ENCODE data around the gene PIN4. TPM values are rescaled to one million over a fixed set of nuclear protein-coding genes. Genes with fewer than 3 reads are reported as not detected.

PIN4 gene
- total RNA-seq, 1 donor from 2014 or later, result 7.9 TPM

DNA sequence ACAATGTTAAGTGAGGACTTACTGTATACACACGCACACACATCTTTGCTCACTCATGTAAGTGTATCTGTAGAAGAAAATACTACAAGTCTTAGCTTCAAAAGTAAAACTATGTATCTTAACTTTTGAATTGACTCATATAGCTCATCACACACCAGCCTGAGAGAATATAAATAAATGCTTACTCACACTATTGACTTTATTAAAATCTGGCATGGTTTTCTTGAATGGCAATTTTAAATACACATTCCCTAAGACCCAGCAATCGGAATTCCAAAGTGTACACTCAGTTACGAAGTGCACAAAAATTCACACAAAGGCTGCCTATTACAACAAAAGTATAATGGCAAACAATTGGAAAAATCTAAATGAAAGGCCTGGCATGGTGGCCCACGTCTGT lies 55.3 kb downstream of the PIN4 start:
- peak overlapping the region; percentile 15 for H3K4me2 ChIP-seq (ENCODE audit: low read length)
- no peak for TF ChIP-seq EZH2 (IDR thresholded peaks at IDR 0.05; ENCODE audit: insufficient read depth, low read length)
- TF ChIP-seq, protein P1, sequence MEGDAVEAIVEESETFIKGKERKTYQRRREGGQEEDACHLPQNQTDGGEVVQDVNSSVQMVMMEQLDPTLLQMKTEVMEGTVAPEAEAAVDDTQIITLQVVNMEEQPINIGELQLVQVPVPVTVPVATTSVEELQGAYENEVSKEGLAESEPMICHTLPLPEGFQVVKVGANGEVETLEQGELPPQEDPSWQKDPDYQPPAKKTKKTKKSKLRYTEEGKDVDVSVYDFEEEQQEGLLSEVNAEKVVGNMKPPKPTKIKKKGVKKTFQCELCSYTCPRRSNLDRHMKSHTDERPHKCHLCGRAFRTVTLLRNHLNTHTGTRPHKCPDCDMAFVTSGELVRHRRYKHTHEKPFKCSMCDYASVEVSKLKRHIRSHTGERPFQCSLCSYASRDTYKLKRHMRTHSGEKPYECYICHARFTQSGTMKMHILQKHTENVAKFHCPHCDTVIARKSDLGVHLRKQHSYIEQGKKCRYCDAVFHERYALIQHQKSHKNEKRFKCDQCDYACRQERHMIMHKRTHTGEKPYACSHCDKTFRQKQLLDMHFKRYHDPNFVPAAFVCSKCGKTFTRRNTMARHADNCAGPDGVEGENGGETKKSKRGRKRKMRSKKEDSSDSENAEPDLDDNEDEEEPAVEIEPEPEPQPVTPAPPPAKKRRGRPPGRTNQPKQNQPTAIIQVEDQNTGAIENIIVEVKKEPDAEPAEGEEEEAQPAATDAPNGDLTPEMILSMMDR (IDR thresholded peaks at IDR 0.05; ENCODE audit: insufficient read depth, low read depth, low read length), result no peak
- no peak overlapping the region for H3K4me3 Mint-ChIP-seq (ENCODE audit: unreplicated experiment)
- no peaks in the 10 kb centered on the region for H3K27me3 ChIP-seq (ENCODE audit: insufficient read depth, low read length)
- H3K4me3 ChIP-seq (ENCODE audit: insufficient read depth, low read depth, low read length), result no peak overlapping the region
- peaks cover 2% of the 10 kb centered on the region for H3K4me1 ChIP-seq (ENCODE audit: insufficient read depth, low read length)
- H3K36me3 Mint-ChIP-seq (ENCODE audit: low read depth, unreplicated experiment), result no peaks in the 10 kb centered on the region
- no peak overlapping the region for H3K9ac ChIP-seq (ENCODE audit: low read length)
- H3K27ac ChIP-seq (ENCODE audit: low read depth, low read length), result no peak overlapping the region
- H3K9me3 Mint-ChIP-seq (ENCODE audit: unreplicated experiment), result no peaks in the 10 kb centered on the region
- no peak overlapping the region for H2AFZ ChIP-seq (ENCODE audit: low read depth, low read length)
- H3K27me3 Mint-ChIP-seq (ENCODE audit: low read depth, unreplicated experiment), result no peaks in the 10 kb centered on the region
- no peaks in the 10 kb centered on the region for H3K36me3 ChIP-seq (ENCODE audit: insufficient read depth, low read length)
- no peaks in the 10 kb centered on the region for H3K9me3 ChIP-seq (ENCODE audit: insufficient read depth, low read depth, low read length)
- DNase-seq (ENCODE audit: low read depth), result no peak
- H3K79me2 ChIP-seq (ENCODE audit: insufficient read depth, low read length), result peaks cover 16% of the 10 kb centered on the region
- no peak overlapping the region for H3K27ac Mint-ChIP-seq (ENCODE audit: unreplicated experiment)
- H4K20me1 ChIP-seq (ENCODE audit: insufficient read depth, low read length), result no peaks in the 10 kb centered on the region
- H3K4me1 Mint-ChIP-seq (ENCODE audit: low read depth, unreplicated experiment), result no peaks in the 10 kb centered on the region
- no peak for FAIRE-seq

DNA sequence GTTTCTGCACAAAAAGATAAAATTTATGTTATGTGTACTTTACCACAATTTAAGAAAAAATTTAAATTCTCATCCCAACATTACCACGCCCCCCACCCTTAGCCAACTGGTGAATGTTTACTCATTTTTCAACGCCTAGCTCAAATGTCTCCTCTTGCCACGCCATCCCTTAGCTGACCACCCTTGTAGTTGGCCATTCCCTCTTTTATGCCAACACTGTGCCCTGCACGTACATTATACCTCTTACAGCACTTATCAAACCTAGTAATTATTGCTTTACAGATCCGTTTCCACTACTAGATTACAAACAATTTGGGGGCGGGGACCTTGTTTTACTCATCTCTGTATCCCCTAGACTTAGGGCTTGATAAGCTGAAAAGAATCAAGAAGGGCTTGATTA lies 56.6 kb downstream of the PIN4 start:
- H3K4me1 ChIP-seq (ENCODE audit: insufficient read depth, low read length), result peaks cover 3% of the 10 kb centered on the region
- Mint-ChIP-seq H3K27ac (ENCODE audit: unreplicated experiment) (no peak overlapping the region), H3K36me3 (ENCODE audit: low read depth, unreplicated experiment) (no peaks in the 10 kb centered on the region), H3K4me3 (ENCODE audit: unreplicated experiment) (peak overlapping the region; percentile 71), H3K4me1 (ENCODE audit: low read depth, unreplicated experiment) (no peaks in the 10 kb centered on the region), H3K9me3 (ENCODE audit: unreplicated experiment) (no peaks in the 10 kb centered on the region), H3K27me3 (ENCODE audit: low read depth, unreplicated experiment) (no peaks in the 10 kb centered on the region)
- DNase-seq (ENCODE audit: low read depth), result no peak
- peaks cover 16% of the 10 kb centered on the region for H3K79me2 ChIP-seq (ENCODE audit: insufficient read depth, low read length)
- no peaks in the 10 kb centered on the region for H3K9me3 ChIP-seq (ENCODE audit: insufficient read depth, low read depth, low read length)
- no peaks in the 10 kb centered on the region for H4K20me1 ChIP-seq (ENCODE audit: insufficient read depth, low read length)
- H3K4me3 ChIP-seq (ENCODE audit: insufficient read depth, low read depth, low read length), result peak overlapping the region; percentile 66
- peak; percentile 79 for FAIRE-seq
- H3K9ac ChIP-seq (ENCODE audit: low read length), result peak overlapping the region; percentile 77
- H3K4me2 ChIP-seq (ENCODE audit: low read length), result peak overlapping the region; percentile 89
- H3K36me3 ChIP-seq (ENCODE audit: insufficient read depth, low read length), result no peaks in the 10 kb centered on the region
- H3K27ac ChIP-seq (ENCODE audit: low read depth, low read length), result peak overlapping the region; percentile 38
- no peak for TF ChIP-seq EZH2 (IDR thresholded peaks at IDR 0.05; ENCODE audit: insufficient read depth, low read length)
- TF ChIP-seq, protein P1 (IDR thresholded peaks at IDR 0.05; ENCODE audit: insufficient read depth, low read depth, low read length), result no peak
- no peaks in the 10 kb centered on the region for H3K27me3 ChIP-seq (ENCODE audit: insufficient read depth, low read length)
- H2AFZ ChIP-seq (ENCODE audit: low read depth, low read length), result no peak overlapping the region

DNA sequence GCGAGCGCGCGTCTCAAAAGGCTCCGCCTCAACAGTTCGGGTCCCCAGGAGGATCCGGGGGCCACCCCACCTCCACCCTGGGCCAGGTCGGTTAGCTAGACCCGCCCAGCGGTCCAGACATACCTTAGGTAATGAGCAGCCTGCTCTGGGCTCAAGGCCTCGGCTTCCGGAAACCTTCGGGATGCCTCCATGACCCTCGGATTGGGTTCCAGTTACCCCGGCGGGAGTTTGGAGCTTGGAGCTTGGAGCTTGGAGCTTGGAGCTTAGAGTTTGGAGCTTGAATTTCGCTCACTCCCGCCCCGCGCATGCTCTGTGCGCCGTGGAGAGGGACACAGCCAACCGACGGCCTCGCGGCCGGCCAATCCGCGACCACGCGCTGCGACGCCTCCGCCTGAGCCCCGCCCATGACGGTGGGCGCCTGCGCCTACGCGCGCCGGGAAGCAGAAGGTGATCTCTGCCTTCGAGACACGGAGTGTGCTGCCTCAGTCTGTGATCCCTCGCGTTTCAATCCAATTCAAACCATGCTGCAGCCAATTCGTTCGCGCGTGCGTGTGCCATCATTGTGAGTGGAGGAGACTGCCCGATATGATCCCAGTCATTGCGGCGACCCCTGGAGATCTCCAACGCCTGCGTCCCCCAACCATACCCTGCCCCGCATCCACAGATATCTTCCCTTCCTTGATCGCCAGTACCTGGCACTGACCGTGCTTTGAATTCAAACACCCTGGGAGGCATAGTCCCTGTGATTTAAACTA lies 57.3 kb downstream of the PIN4 start, which contains the start of gene ERCC6L:
Gene ERCC6L, minus strand, starts transcription at position 307 of the 755 bp plus-strand sequence. Its CDS starts 116 bp downstream, at position 191.
- DNase-seq (ENCODE audit: low read depth) (peak; percentile 67), FAIRE-seq (peak; percentile 87)
- H2AFZ ChIP-seq (ENCODE audit: low read depth, low read length), result peak within 1 kb of the TSS; percentile 78
- H4K20me1 ChIP-seq (ENCODE audit: insufficient read depth, low read length), result no peaks in the 10 kb centered on the region
- no peaks in the 10 kb centered on the region for H3K27me3 ChIP-seq (ENCODE audit: insufficient read depth, low read length)
- Mint-ChIP-seq H3K4me3 (ENCODE audit: unreplicated experiment) (peak within 1 kb of the TSS; percentile 84), H3K4me1 (ENCODE audit: low read depth, unreplicated experiment) (no peaks in the 10 kb centered on the region), H3K9me3 (ENCODE audit: unreplicated experiment) (no peaks in the 10 kb centered on the region), H3K36me3 (ENCODE audit: low read depth, unreplicated experiment) (no peaks in the 10 kb centered on the region), H3K27me3 (ENCODE audit: low read depth, unreplicated experiment) (no peaks in the 10 kb centered on the region), H3K27ac (ENCODE audit: unreplicated experiment) (peak within 1 kb of the TSS; percentile 53)
- peak within 1 kb of the TSS; percentile 77 for H3K9ac ChIP-seq (ENCODE audit: low read length)
- H3K27ac ChIP-seq (ENCODE audit: low read depth, low read length), result peak within 1 kb of the TSS; percentile 47
- H3K4me2 ChIP-seq (ENCODE audit: low read length), result peak within 1 kb of the TSS; percentile 89
- H3K4me1 ChIP-seq (ENCODE audit: insufficient read depth, low read length), result peaks cover 10% of the 10 kb centered on the region
- H3K79me2 ChIP-seq (ENCODE audit: insufficient read depth, low read length), result peaks cover 16% of the 10 kb centered on the region
- H3K4me3 ChIP-seq (ENCODE audit: insufficient read depth, low read depth, low read length), result peak within 1 kb of the TSS; percentile 66
- H3K36me3 ChIP-seq (ENCODE audit: insufficient read depth, low read length), result no peaks in the 10 kb centered on the region
- TF ChIP-seq, protein P1 (IDR thresholded peaks at IDR 0.05; ENCODE audit: insufficient read depth, low read depth, low read length), result no peak
- no peak for TF ChIP-seq EZH2 (IDR thresholded peaks at IDR 0.05; ENCODE audit: insufficient read depth, low read length)
- H3K9me3 ChIP-seq (ENCODE audit: insufficient read depth, low read depth, low read length), result no peaks in the 10 kb centered on the region
